Kidney (tissue), 14 donors: ENCODE results near the gene SCAI. TPM values are rescaled to one million over a fixed set of nuclear protein-coding genes. Genes with fewer than 3 reads are reported as not detected.

Experiments
- DNase-seq, 5 donors: peaks; one replicate each; pipeline ENCODE4 v3.0.0-alpha.2; 2013 to 2020
- FAIRE-seq: peaks from 2 replicates; lab custom pipeline; 2012; peaks lifted over from hg19 to GRCh38; lab: Jason Lieb, UNC
- H3K27ac ChIP-seq, 2 donors: one replicate each; pipeline ENCODE4 v1.7.0; 2013; ENCODE audit warnings: low read depth in 2 of 2, low read length in 2 of 2, inconsistent platforms in 1 of 2
- H3K27me3 ChIP-seq: one replicate; pipeline ENCODE4 v1.7.1; 2013; ENCODE audit warnings: low read length, inconsistent platforms; ENCODE audit not compliant: control insufficient read depth, insufficient read depth
- H3K36me3 ChIP-seq, 3 donors: one replicate each; pipeline versions ENCODE4 v1.7.0 to v1.7.1; 2013; ENCODE audit warnings: low read length in 3 of 3, control low read depth in 1 of 3, inconsistent platforms in 1 of 3; ENCODE audit not compliant: insufficient read depth in 3 of 3, control insufficient read depth in 2 of 3
- H3K4me1 ChIP-seq, 3 donors: one replicate each; pipeline versions ENCODE4 v1.7.0 to v1.7.1; 2013; ENCODE audit warnings: low read length in 3 of 3, inconsistent platforms in 1 of 3, low read depth in 1 of 3; ENCODE audit not compliant: control insufficient read depth in 2 of 3, insufficient read depth in 2 of 3
- H3K4me3 ChIP-seq, 3 donors: one replicate each; pipeline versions ENCODE4 v1.7.0 to v1.8.1; 2013; ENCODE audit warnings: low read length in 3 of 3, control low read depth in 1 of 3, inconsistent platforms in 1 of 3
- H3K9ac ChIP-seq, 3 donors: one replicate each; pipeline versions ENCODE4 v1.7.0 to v1.7.1; 2013; ENCODE audit warnings: low read length in 3 of 3, control low read depth in 1 of 3, inconsistent platforms in 1 of 3
- H3K9me3 ChIP-seq, 3 donors: one replicate each; pipeline versions ENCODE4 v1.7.0 to v1.7.1; 2013; ENCODE audit warnings: low read length in 3 of 3, control low read depth in 1 of 3, inconsistent platforms in 1 of 3; ENCODE audit not compliant: control insufficient read depth in 2 of 3, insufficient read depth in 1 of 3
- intact Hi-C: fragments of 100-400 bp; cut with DNase I; formaldehyde crosslinking; loops from one replicate; pipeline ENCODE4 v1.11.1; 2022
- polyA plus RNA-seq: library from polyadenylated mRNA; stranded (reverse); fragments of 350-450 nt; fragmentation: Illumina TruSeq; extraction: RNeasy Lipid Tissue Mini Kit (QIAGEN cat#74804); gene quantifications from one replicate; pipeline ENCODE4 v1.2.3, GENCODE V29; 2014; ENCODE audit warnings: low read depth, low replicate concordance; ENCODE audit not compliant: insufficient read depth
- total RNA-seq: library from RNA; stranded (reverse); fragmentation: NEBNext Ultra II Directional; extraction: Animal tissue kit (Norgen Biotek cat#: 25700); gene quantifications from one replicate; pipeline ENCODE4 v1.2.1, GENCODE V29; 2021
- TF ChIP-seq, protein P1 (sequence below): IDR thresholded peaks from 3 replicates; pipeline ENCODE4 v1.5.1; 2012; ENCODE audit warnings: mild to moderate bottlenecking, moderate library complexity, borderline replicate concordance; ENCODE audit not compliant: insufficient read depth; ENCODE audit errors: extremely low read depth
- donor health status: control.
- donor health status: control.
- donor health status: control.
- donor health status: control.
- donor health status: control.
- donor health status: DM: yes; HTN: yes; CAD: no.
- donor health status: Normal renal cell carcinoma (clear cell type).

The SCAI gene
- total and polyA plus RNA-seq, 2 donors from 2014 or later = 1.4 to 6.9 TPM

DNA sequence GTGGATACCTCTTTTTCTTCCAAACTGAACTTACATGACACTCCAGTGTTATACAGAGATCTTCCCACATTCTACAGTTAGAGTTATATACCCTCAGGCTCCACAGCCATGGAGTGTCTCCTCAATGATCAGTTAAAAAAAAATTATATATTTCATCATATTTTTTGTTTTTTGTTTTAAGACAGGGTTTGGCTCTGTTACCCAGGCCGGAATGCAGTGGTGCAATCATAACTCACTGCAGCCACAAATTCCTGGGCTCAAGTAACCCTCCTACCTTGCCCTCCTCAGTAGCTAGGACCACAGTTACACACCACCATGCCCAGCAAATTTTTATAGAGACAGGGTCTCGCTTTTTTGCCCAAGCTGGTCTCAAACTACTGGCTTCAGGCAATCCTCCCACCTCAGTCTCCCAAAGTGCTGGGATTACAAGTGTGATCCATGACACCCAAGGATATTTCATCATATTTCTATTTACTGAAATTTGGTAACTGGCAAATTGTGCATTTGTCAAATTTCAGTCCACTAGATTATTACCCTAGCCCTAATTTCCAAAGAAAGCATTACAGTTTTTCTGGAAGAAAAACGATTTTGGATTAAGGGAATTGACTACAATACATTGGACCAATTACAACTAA lies 18.1 kb upstream of the SCAI start:
- Histone ChIP-seq H3K27me3 (no peaks in the 10 kb centered on the region), H3K36me3 (peaks cover 0 to 3% (median 3%) of the 10 kb centered on the region in 3 donors), H3K4me3 (no peak overlapping the region), H3K4me1 (no peaks in the 10 kb centered on the region), H3K27ac (no peak overlapping the region), H3K9me3 (no peaks in the 10 kb centered on the region), H3K9ac (no peak overlapping the region)
- DNase-seq (no peak), FAIRE-seq (no peak)
- intact Hi-C loops = no loop called here
- TF ChIP-seq, protein P1, sequence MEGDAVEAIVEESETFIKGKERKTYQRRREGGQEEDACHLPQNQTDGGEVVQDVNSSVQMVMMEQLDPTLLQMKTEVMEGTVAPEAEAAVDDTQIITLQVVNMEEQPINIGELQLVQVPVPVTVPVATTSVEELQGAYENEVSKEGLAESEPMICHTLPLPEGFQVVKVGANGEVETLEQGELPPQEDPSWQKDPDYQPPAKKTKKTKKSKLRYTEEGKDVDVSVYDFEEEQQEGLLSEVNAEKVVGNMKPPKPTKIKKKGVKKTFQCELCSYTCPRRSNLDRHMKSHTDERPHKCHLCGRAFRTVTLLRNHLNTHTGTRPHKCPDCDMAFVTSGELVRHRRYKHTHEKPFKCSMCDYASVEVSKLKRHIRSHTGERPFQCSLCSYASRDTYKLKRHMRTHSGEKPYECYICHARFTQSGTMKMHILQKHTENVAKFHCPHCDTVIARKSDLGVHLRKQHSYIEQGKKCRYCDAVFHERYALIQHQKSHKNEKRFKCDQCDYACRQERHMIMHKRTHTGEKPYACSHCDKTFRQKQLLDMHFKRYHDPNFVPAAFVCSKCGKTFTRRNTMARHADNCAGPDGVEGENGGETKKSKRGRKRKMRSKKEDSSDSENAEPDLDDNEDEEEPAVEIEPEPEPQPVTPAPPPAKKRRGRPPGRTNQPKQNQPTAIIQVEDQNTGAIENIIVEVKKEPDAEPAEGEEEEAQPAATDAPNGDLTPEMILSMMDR = no peak

DNA sequence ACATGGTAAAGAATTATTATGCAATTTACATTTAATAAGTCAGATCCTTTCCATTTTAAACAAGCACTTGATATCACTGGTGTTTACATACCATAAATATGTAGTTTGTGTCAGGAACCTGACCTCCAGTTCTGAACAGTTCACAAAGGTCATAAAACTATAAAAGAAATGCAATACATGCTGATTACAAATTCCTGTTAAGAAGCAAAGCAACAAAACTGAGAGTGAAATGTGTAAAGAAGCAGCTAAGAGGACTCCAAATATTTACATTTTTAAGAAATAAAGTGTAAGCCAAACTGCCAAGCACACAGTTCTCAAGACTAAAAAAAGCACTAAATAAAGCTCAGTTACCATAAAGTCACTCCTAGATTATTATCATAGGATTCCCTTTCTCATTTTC lies 17.4 kb upstream of the SCAI start:
- H3K9ac ChIP-seq = no peak overlapping the region
- no peaks in the 10 kb centered on the region for H3K4me1 ChIP-seq
- H3K4me3 ChIP-seq = no peak overlapping the region
- H3K9me3 ChIP-seq = no peaks in the 10 kb centered on the region
- TF ChIP-seq, protein P1 = no peak
- intact Hi-C loops = no loop called here
- no peaks in the 10 kb centered on the region for H3K27me3 ChIP-seq
- H3K36me3 ChIP-seq = peaks cover 0 to 3% (median 3%) of the 10 kb centered on the region in 3 donors
- H3K27ac ChIP-seq = no peak overlapping the region
- DNase-seq (no peak), FAIRE-seq (no peak)

- DNase-seq = no peak
- H3K4me3 ChIP-seq = no peak overlapping the region
- TF ChIP-seq, protein P1 = no peak
- no peak for FAIRE-seq
- H3K27me3 ChIP-seq = no peaks in the 10 kb centered on the region
- no peak overlapping the region for H3K9ac ChIP-seq
- H3K36me3 ChIP-seq = peaks cover 5 to 22% (median 17%) of the 10 kb centered on the region in 3 donors
- H3K4me1 ChIP-seq = no peaks in the 10 kb centered on the region
- no peaks in the 10 kb centered on the region for H3K9me3 ChIP-seq
- H3K27ac ChIP-seq = no peak overlapping the region
- intact Hi-C loops = no loop called here
Observed at GRCh38 chr9:125156551-125156950, 13.2 kb upstream of the SCAI start.
